Mesendoderm (in vitro differentiated cells): ENCODE data around the gene TRIM22.

Experiments used
- DNase-seq: peaks from one replicate; pipeline ENCODE4 v3.0.0; 2013
- H2AK5ac ChIP-seq: 2 replicates; pipeline ENCODE4 v1.6.1; 2013; ENCODE audit warnings: low read length, inconsistent platforms
- H2BK120ac ChIP-seq: 2 replicates; pipeline ENCODE4 v1.6.1; 2013; ENCODE audit warnings: low read depth, mild to moderate bottlenecking, low read length, moderate library complexity, mixed read lengths
- H2BK15ac ChIP-seq: replicated peaks from 2 replicates; pipeline ENCODE4 v1.6.1; 2013; ENCODE audit warnings: low read depth, mild to moderate bottlenecking, moderate library complexity
- H2BK5ac ChIP-seq: 2 replicates; pipeline ENCODE4 v1.6.1; 2013; ENCODE audit warnings: low read length, inconsistent platforms
- H3K18ac ChIP-seq: 2 replicates; pipeline ENCODE4 v1.6.1; 2013; ENCODE audit warnings: mild to moderate bottlenecking, low read length, mixed read lengths
- H3K23ac ChIP-seq: one replicate; pipeline ENCODE4 v1.6.1; 2013; ENCODE audit warnings: low read length
- H3K27ac ChIP-seq: 2 replicates; pipeline ENCODE4 v1.5.1; 2013; ENCODE audit warnings: low read depth, mild to moderate bottlenecking, inconsistent platforms, low read length, moderate library complexity
- H3K27me3 ChIP-seq: 2 replicates; pipeline ENCODE4 v1.6.1; 2013; ENCODE audit warnings: low read length, control low read depth, mild to moderate bottlenecking, inconsistent platforms; ENCODE audit not compliant: insufficient read depth, poor library complexity
- H3K36me3 ChIP-seq: 2 replicates; pipeline ENCODE4 v1.6.1; 2013; ENCODE audit warnings: low read length, inconsistent platforms; ENCODE audit not compliant: control insufficient read depth, insufficient read depth
- H3K4ac ChIP-seq: one replicate; pipeline ENCODE4 v1.6.1; 2013; ENCODE audit warnings: low read depth, mild to moderate bottlenecking, low read length, moderate library complexity
- H3K4me1 ChIP-seq: 2 replicates; pipeline ENCODE4 v1.6.1; 2013; ENCODE audit warnings: low read depth, low read length, inconsistent platforms; ENCODE audit not compliant: control insufficient read depth
- H3K4me2 ChIP-seq: 2 replicates; pipeline ENCODE4 v1.6.1; 2013; ENCODE audit warnings: low read length
- H3K4me3 ChIP-seq: 2 replicates; pipeline ENCODE4 v1.5.1; 2013; ENCODE audit warnings: mild to moderate bottlenecking, low read length
- H3K56ac ChIP-seq: one replicate; pipeline ENCODE4 v1.6.1; 2013; ENCODE audit warnings: low read length
- H3K79me1 ChIP-seq: 2 replicates; pipeline ENCODE4 v1.6.1; 2013; ENCODE audit warnings: low read length, inconsistent platforms
- H3K79me2 ChIP-seq: 2 replicates; pipeline ENCODE4 v1.6.1; 2013; ENCODE audit warnings: mild to moderate bottlenecking, low read length; ENCODE audit not compliant: control insufficient read depth, insufficient read depth
- H3K9ac ChIP-seq: 2 replicates; pipeline ENCODE4 v1.6.1; 2013; ENCODE audit warnings: low read length, inconsistent platforms
- H4K5ac ChIP-seq: one replicate; pipeline ENCODE4 v1.6.1; 2013; ENCODE audit warnings: low read length
- H4K8ac ChIP-seq: one replicate; pipeline ENCODE4 v1.6.1; 2013; ENCODE audit warnings: low read depth, mild to moderate bottlenecking, control low read depth, low read length, moderate library complexity
- WGBS: extraction: QIAGEN DNeasy Blood & Tissue Kit; methylation state at CpG from one replicate; pipeline ENCODE4 v1.1.7; 2013; ENCODE audit warnings: low lambda C conversion rate, missing lambda C conversion rate; ENCODE audit not compliant: insufficient coverage; ENCODE audit errors: extremely low coverage; 5-methylcytosine and 5-hydroxymethylcytosine counted together

The TRIM22 gene

GRCh38 chr11:5736396-5736795 is 46.8 kb downstream of the TRIM22 start, which contains the start of gene OR56B1:
Gene OR56B1 (plus strand): TSS chr11:5736448. CDS start chr11:5736517, 69 bp downstream.
- Histone ChIP-seq H3K9ac (no peak within 1 kb of the TSS), H3K23ac (no peak within 1 kb of the TSS), H3K18ac (no peak within 1 kb of the TSS), H2AK5ac (no peak within 1 kb of the TSS), H3K4ac (no peak within 1 kb of the TSS), H3K27me3 (no peaks in the 10 kb centered on the region), H3K27ac (no peak within 1 kb of the TSS), H4K5ac (no peak within 1 kb of the TSS), H3K79me1 (no peaks in the 10 kb centered on the region), H3K36me3 (no peaks in the 10 kb centered on the region), H3K4me3 (no peak within 1 kb of the TSS), H3K56ac (no peak within 1 kb of the TSS), H2BK15ac (no peak within 1 kb of the TSS), H4K8ac (no peak within 1 kb of the TSS), H3K4me2 (no peak within 1 kb of the TSS), H3K4me1 (no peaks in the 10 kb centered on the region), H3K79me2 (no peaks in the 10 kb centered on the region), H2BK5ac (no peak within 1 kb of the TSS), H2BK120ac (no peak within 1 kb of the TSS)
- no peak for DNase-seq
- WGBS: no CpG with 5 or more reads among the region's 1 CpG

DNA sequence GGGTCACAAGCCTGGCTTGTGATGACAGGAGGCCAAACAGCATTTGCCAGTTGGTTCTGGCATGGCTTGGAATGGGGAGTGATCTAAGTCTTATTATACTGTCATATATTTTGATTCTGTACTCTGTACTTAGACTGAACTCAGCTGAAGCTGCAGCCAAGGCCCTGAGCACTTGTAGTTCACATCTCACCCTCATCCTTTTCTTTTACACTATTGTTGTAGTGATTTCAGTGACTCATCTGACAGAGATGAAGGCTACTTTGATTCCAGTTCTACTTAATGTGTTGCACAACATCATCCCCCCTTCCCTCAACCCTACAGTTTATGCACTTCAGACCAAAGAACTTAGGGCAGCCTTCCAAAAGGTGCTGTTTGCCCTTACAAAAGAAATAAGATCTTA is 47.5 kb downstream of the TRIM22 start:
- no peak overlapping the region for H3K4ac ChIP-seq
- no peaks in the 10 kb centered on the region for H3K79me2 ChIP-seq
- no peak overlapping the region for H3K27ac ChIP-seq
- H2BK5ac ChIP-seq: no peak overlapping the region
- no peak overlapping the region for H3K23ac ChIP-seq
- no peak overlapping the region for H3K4me2 ChIP-seq
- H3K9ac ChIP-seq: no peak overlapping the region
- no peak overlapping the region for H2BK15ac ChIP-seq
- no peak overlapping the region for H4K8ac ChIP-seq
- H3K79me1 ChIP-seq: no peaks in the 10 kb centered on the region
- H2BK120ac ChIP-seq: no peak overlapping the region
- H3K4me1 ChIP-seq: no peaks in the 10 kb centered on the region
- no peak overlapping the region for H3K56ac ChIP-seq
- no peaks in the 10 kb centered on the region for H3K36me3 ChIP-seq
- no peak for DNase-seq
- H4K5ac ChIP-seq: no peak overlapping the region
- H3K27me3 ChIP-seq: no peaks in the 10 kb centered on the region
- H3K4me3 ChIP-seq: no peak overlapping the region
- H2AK5ac ChIP-seq: no peak overlapping the region
- no peak overlapping the region for H3K18ac ChIP-seq

DNA sequence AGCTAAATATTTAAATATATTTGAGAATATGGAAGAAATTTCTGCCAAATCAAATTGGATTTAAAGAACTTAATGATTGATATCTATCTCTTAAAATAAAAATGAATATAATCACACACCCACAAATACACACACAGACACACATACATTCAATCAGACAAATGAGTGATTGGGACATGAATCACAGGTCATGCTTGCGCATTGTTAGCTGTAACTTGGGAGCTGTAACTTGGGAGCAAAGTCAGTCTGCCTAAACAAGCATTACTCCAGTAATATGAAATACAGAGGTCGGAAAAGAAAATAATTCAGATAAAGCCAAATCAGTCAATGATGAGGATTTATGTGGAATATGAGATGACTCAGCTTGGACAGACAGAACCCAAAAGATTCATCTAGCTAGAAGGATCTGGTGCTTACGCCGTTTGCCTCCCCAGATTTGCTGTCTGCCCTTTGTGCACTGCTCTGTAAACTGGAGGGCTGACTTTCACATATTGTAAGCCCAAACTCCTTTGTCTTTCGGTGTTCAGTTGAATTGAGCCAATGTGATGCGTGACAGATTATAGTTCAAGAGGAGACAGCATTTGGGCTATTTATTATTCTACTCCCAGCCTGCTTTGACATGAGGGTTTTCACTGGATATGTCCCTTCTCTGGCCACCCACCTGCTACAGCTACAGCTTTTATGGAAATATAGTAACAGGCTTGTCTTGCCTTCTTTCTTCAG is 48.2 kb downstream of the TRIM22 start:
- Histone ChIP-seq H3K27ac (no peak overlapping the region), H3K23ac (no peak overlapping the region), H3K4ac (no peak overlapping the region), H2AK5ac (no peak overlapping the region), H3K36me3 (no peaks in the 10 kb centered on the region), H3K79me2 (no peaks in the 10 kb centered on the region), H3K27me3 (no peaks in the 10 kb centered on the region), H3K18ac (no peak overlapping the region), H3K56ac (no peak overlapping the region), H4K8ac (no peak overlapping the region), H3K4me2 (no peak overlapping the region), H3K9ac (no peak overlapping the region), H4K5ac (no peak overlapping the region), H3K79me1 (no peaks in the 10 kb centered on the region), H3K4me1 (no peaks in the 10 kb centered on the region), H2BK5ac (no peak overlapping the region), H3K4me3 (no peak overlapping the region), H2BK15ac (no peak overlapping the region), H2BK120ac (no peak overlapping the region)
- WGBS: no CpG with 5 or more reads among the region's 6 CpGs
- DNase-seq: no peak

DNA sequence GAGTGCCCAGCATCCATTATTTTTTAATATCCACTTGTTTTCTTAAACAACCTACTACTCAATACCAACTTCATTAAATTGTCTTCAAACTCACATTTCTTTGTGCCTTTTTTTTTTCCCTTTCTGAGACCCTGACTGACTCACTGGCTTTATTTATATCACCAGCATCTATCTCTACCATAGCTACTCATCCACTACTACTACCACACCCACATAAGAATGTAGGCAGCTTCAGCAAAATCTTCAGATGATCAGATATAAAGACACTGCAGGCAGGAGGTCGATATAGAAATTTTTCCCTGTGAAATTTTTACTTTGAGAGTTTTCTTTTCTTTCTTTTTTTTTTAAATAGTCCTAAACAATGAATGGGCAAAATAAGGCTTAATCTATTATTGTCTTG is 48.8 kb downstream of the TRIM22 start:
- Histone ChIP-seq H3K27ac (no peak overlapping the region), H3K79me1 (no peaks in the 10 kb centered on the region), H2AK5ac (no peak overlapping the region), H4K8ac (no peak overlapping the region), H3K27me3 (no peaks in the 10 kb centered on the region), H3K56ac (no peak overlapping the region), H3K4me1 (no peaks in the 10 kb centered on the region), H3K4ac (no peak overlapping the region), H2BK15ac (no peak overlapping the region), H3K36me3 (no peaks in the 10 kb centered on the region), H2BK120ac (no peak overlapping the region), H3K4me2 (no peak overlapping the region), H4K5ac (no peak overlapping the region), H2BK5ac (no peak overlapping the region), H3K79me2 (no peaks in the 10 kb centered on the region), H3K23ac (no peak overlapping the region), H3K9ac (no peak overlapping the region), H3K4me3 (no peak overlapping the region), H3K18ac (no peak overlapping the region)
- WGBS: no CpG with 5 or more reads among the region's 1 CpG
- no peak for DNase-seq

GRCh38 chr11:5746614-5747013 is 57.0 kb downstream of the TRIM22 start:
- no peak overlapping the region for H3K4me2 ChIP-seq

GRCh38 chr11:5749836-5750235 is 60.2 kb downstream of the TRIM22 start:
- Histone ChIP-seq H3K18ac (no peak overlapping the region), H3K4me1 (no peaks in the 10 kb centered on the region), H2AK5ac (no peak overlapping the region), H3K9ac (no peak overlapping the region), H2BK120ac (no peak overlapping the region), H3K23ac (no peak overlapping the region), H3K79me1 (no peaks in the 10 kb centered on the region), H2BK15ac (no peak overlapping the region), H3K36me3 (no peaks in the 10 kb centered on the region), H4K5ac (no peak overlapping the region), H4K8ac (no peak overlapping the region), H2BK5ac (no peak overlapping the region), H3K4me2 (no peak overlapping the region), H3K4ac (no peak overlapping the region), H3K27ac (no peak overlapping the region), H3K79me2 (no peaks in the 10 kb centered on the region), H3K4me3 (no peak overlapping the region), H3K56ac (no peak overlapping the region), H3K27me3 (no peaks in the 10 kb centered on the region)
- DNase-seq: no peak
- WGBS: 100% methylated on average over 1 of the region's 3 CpGs

More at GRCh38 chr11:5746614-5747013, 57.0 kb downstream of the TRIM22 start:
- Histone ChIP-seq H2BK120ac (no peak overlapping the region), H3K4me1 (no peaks in the 10 kb centered on the region), H3K18ac (no peak overlapping the region), H2BK5ac (no peak overlapping the region), H3K36me3 (no peaks in the 10 kb centered on the region), H3K27ac (no peak overlapping the region), H3K56ac (no peak overlapping the region), H3K27me3 (no peaks in the 10 kb centered on the region), H2AK5ac (no peak overlapping the region), H3K23ac (no peak overlapping the region), H4K5ac (no peak overlapping the region), H3K4me3 (no peak overlapping the region), H3K79me2 (no peaks in the 10 kb centered on the region), H4K8ac (no peak overlapping the region), H3K4ac (no peak overlapping the region), H3K9ac (no peak overlapping the region), H3K79me1 (no peaks in the 10 kb centered on the region), H2BK15ac (no peak overlapping the region)
- no peak for DNase-seq
- WGBS: no CpG with 5 or more reads among the region's 3 CpGs
